ENCODE measurements around the gene COL15A1.

The COL15A1 gene

GRCh38 chr9:99119976-99120655, 176.4 kb downstream of the COL15A1 start:
- DNase-seq: no peak

Measured in NCI-H1417 treated with DMSO at 0.1 percent for 48 hours (cell line).